Neural cell (in vitro differentiated cells): ENCODE measurements around the gene GRB7. TPM values are rescaled to one million over a fixed set of nuclear protein-coding genes. Genes with fewer than 3 reads are reported as not detected.
"Not testable (repeated sequence)": the region's sequence is repeated elsewhere in the genome, so short reads cannot be mapped to it uniquely, and the experiment has no call there.

ENCODE experiments used
- H2AFZ ChIP-seq: fragments of 200-600, 300-800 bp; sonication (generic), shearing (Covaris generic); 2 replicates; pipeline ENCODE4 v1.6.0; 2014; ENCODE audit warnings: low read depth, mild to moderate bottlenecking, antibody characterized with exemption, low read length, moderate library complexity
- H3F3A ChIP-seq: fragments of 200-600 bp; shearing (Covaris generic); 2 replicates; pipeline ENCODE4 v1.6.1; 2016; ENCODE audit warnings: mild to moderate bottlenecking, moderate library complexity, mixed read lengths, antibody characterized with exemption, low read length; ENCODE audit not compliant: insufficient read depth, poor library complexity, severe bottlenecking
- H3K27ac ChIP-seq: fragments of 200-600, 300-800 bp; sonication (generic), shearing (Covaris generic); 2 replicates; pipeline ENCODE4 v1.5.1; 2014; ENCODE audit warnings: mild to moderate bottlenecking, low read length, moderate library complexity
- H3K27me3 ChIP-seq: fragments of 300-800, 200-600 bp; sonication (generic), shearing (Covaris generic); 2 replicates; pipeline ENCODE4 v1.6.0; 2014; ENCODE audit warnings: mild to moderate bottlenecking, low read depth, low read length, moderate library complexity; ENCODE audit not compliant: insufficient read depth
- H3K36me3 ChIP-seq: fragments of 300-800, 200-600 bp; sonication (generic), shearing (Covaris generic); 2 replicates; pipeline ENCODE4 v1.5.1; 2014; ENCODE audit warnings: mild to moderate bottlenecking, antibody characterized with exemption, low read length, moderate library complexity; ENCODE audit not compliant: insufficient read depth
- H3K4me2 ChIP-seq: fragments of 300-800, 200-600 bp; sonication (generic), shearing (Covaris generic); 2 replicates; pipeline ENCODE4 v1.6.0; 2014; ENCODE audit warnings: mild to moderate bottlenecking, low read length
- H3K4me3 ChIP-seq: fragments of 300-800, 200-600 bp; sonication (generic), shearing (Covaris generic); 2 replicates; pipeline ENCODE4 v1.5.1; 2014; ENCODE audit warnings: mild to moderate bottlenecking, low read length, moderate library complexity
- H3K79me2 ChIP-seq: fragments of 200-600 bp; shearing (Covaris generic); replicated peaks from 2 replicates; pipeline ENCODE4 v1.6.0; 2014; ENCODE audit warnings: mild to moderate bottlenecking, low read length, moderate library complexity; ENCODE audit not compliant: insufficient read depth
- H3K9ac ChIP-seq: fragments of 300-800, 200-600 bp; sonication (generic), shearing (Covaris generic); 2 replicates; pipeline ENCODE4 v1.6.1; 2016; ENCODE audit warnings: mild to moderate bottlenecking, low read length, mixed read lengths
- H3K9me2 ChIP-seq: fragments of 200-600 bp; shearing (Covaris generic); 2 replicates; pipeline ENCODE4 v1.6.1; 2016; ENCODE audit warnings: mild to moderate bottlenecking, low read length, mixed read lengths; ENCODE audit not compliant: insufficient read depth
- H3K9me3 ChIP-seq: fragments of 200-600, 300-800 bp; sonication (generic), shearing (Covaris generic); 2 replicates; pipeline ENCODE4 v1.6.1; 2016; ENCODE audit warnings: mild to moderate bottlenecking, mixed run types, low read length, moderate library complexity, mixed read lengths
- H4K20me1 ChIP-seq: fragments of 200-600 bp; shearing (Covaris generic); 2 replicates; pipeline ENCODE4 v1.6.1; 2016; ENCODE audit warnings: mild to moderate bottlenecking, mixed run types; ENCODE audit not compliant: insufficient read depth
- EP300 ChIP-seq: fragments of 450-650 bp; conservative IDR thresholded peaks from 2 replicates; pipeline ENCODE4 v1.6.1; 2014; ENCODE audit warnings: antibody characterized with exemption, mild to moderate bottlenecking, moderate library complexity; ENCODE audit not compliant: poor library complexity, severe bottlenecking
- EZH2 ChIP-seq: fragments of 200-600, 300-800 bp; shearing (Covaris generic), sonication (generic); IDR thresholded peaks from 2 replicates; pipeline ENCODE4 v1.6.1; 2014; ENCODE audit warnings: antibody characterized with exemption, low read length, borderline replicate concordance, mild to moderate bottlenecking; ENCODE audit not compliant: insufficient read depth, poor library complexity, severe bottlenecking
- MXI1 ChIP-seq: fragments of 450-650 bp; conservative IDR thresholded peaks from 2 replicates; pipeline ENCODE4 v1.6.1; 2014; ENCODE audit warnings: antibody characterized with exemption, mild to moderate bottlenecking; ENCODE audit not compliant: poor library complexity, severe bottlenecking
- POLR2AphosphoS5 ChIP-seq: IDR thresholded peaks from 2 replicates; pipeline ENCODE4 v1.6.1; 2012
- RAD21 ChIP-seq: fragments of 450-650 bp; conservative IDR thresholded peaks from 2 replicates; pipeline ENCODE4 v1.6.1; 2014; ENCODE audit warnings: antibody characterized with exemption, mild to moderate bottlenecking, moderate library complexity
- SMC3 ChIP-seq: fragments of 450-650 bp; conservative IDR thresholded peaks from 2 replicates; pipeline ENCODE4 v1.6.1; 2014; ENCODE audit warnings: antibody characterized with exemption, mild to moderate bottlenecking, moderate library complexity; ENCODE audit not compliant: poor library complexity
- TAF1 ChIP-seq: IDR thresholded peaks from 2 replicates; pipeline ENCODE4 v1.6.1; 2012; ENCODE audit warnings: low read depth
- polyA plus RNA-seq: library from polyadenylated mRNA; depleted of rRNA; stranded (reverse); fragments of >200 nt; gene quantifications from 2 replicates; pipeline ENCODE4 v1.2.3, GENCODE V29; 2014
- TF ChIP-seq, protein P1 (sequence below): fragments of 450-650 bp; IDR thresholded peaks from 2 replicates; pipeline ENCODE4 v1.5.1; 2014; ENCODE audit warnings: antibody characterized with exemption, mild to moderate bottlenecking, moderate library complexity; ENCODE audit not compliant: poor library complexity, severe bottlenecking
- TF ChIP-seq, protein P2 (sequence below): IDR thresholded peaks from 2 replicates; pipeline ENCODE4 v1.6.1; 2012; ENCODE audit warnings: borderline replicate concordance

Gene GRB7
- polyA plus RNA-seq, 1 donor from 2014 or later: not detected

DNA sequence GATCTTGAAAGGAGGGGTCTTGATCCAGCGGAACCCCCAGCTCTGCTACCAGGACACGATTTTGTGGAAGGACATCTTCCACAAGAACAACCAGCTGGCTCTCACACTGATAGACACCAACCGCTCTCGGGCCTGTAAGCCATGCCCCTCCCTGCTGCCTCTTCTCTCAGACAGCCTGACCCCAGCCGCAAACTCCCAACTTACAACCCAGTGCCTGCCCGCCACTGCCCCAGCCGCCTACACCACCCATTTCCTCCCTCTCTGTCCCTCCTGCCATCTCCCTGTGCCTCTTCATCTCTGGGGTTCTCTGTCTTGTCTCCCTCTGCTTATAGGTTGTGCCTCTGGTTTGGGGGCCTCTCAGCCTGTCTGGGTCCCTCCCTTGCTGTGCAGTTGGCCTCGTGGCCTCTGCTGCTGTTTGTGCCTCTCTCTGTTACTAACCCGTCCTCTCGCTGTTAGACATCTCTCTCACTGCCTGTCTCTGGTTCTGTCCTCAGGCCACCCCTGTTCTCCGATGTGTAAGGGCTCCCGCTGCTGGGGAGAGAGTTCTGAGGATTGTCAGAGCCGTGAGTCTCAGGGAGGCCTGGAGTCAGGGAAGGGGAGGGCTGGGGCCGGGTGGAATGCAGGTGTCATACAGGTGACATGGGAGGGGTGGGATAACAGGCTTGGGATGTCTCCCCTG lies 28.3 kb upstream of the GRB7 start:
- H3K9me2 ChIP-seq: no peaks in the 10 kb centered on the region
- H3K79me2 ChIP-seq: no peaks in the 10 kb centered on the region
- H3K36me3 ChIP-seq: no peaks in the 10 kb centered on the region
- no peaks in the 10 kb centered on the region for H3K9me3 ChIP-seq
- H2AFZ ChIP-seq: no peak overlapping the region
- no peak overlapping the region for H3K4me3 ChIP-seq
- no peaks in the 10 kb centered on the region for H3K27me3 ChIP-seq
- no peak overlapping the region for H3K9ac ChIP-seq
- H4K20me1 ChIP-seq: no peaks in the 10 kb centered on the region
- H3K27ac ChIP-seq: no peak overlapping the region
- no peaks in the 10 kb centered on the region for H3F3A ChIP-seq
- H3K4me2 ChIP-seq: no peak overlapping the region
- no peak for TF ChIP-seq TAF1
- no peak for TF ChIP-seq SMC3
- no peak for TF ChIP-seq MXI1
- TF ChIP-seq EZH2: no peak
- TF ChIP-seq EP300: no peak
- TF ChIP-seq POLR2AphosphoS5: no peak
- no peak for TF ChIP-seq RAD21
- TF ChIP-seq, protein P1, sequence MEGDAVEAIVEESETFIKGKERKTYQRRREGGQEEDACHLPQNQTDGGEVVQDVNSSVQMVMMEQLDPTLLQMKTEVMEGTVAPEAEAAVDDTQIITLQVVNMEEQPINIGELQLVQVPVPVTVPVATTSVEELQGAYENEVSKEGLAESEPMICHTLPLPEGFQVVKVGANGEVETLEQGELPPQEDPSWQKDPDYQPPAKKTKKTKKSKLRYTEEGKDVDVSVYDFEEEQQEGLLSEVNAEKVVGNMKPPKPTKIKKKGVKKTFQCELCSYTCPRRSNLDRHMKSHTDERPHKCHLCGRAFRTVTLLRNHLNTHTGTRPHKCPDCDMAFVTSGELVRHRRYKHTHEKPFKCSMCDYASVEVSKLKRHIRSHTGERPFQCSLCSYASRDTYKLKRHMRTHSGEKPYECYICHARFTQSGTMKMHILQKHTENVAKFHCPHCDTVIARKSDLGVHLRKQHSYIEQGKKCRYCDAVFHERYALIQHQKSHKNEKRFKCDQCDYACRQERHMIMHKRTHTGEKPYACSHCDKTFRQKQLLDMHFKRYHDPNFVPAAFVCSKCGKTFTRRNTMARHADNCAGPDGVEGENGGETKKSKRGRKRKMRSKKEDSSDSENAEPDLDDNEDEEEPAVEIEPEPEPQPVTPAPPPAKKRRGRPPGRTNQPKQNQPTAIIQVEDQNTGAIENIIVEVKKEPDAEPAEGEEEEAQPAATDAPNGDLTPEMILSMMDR: no peak
- TF ChIP-seq, protein P2, sequence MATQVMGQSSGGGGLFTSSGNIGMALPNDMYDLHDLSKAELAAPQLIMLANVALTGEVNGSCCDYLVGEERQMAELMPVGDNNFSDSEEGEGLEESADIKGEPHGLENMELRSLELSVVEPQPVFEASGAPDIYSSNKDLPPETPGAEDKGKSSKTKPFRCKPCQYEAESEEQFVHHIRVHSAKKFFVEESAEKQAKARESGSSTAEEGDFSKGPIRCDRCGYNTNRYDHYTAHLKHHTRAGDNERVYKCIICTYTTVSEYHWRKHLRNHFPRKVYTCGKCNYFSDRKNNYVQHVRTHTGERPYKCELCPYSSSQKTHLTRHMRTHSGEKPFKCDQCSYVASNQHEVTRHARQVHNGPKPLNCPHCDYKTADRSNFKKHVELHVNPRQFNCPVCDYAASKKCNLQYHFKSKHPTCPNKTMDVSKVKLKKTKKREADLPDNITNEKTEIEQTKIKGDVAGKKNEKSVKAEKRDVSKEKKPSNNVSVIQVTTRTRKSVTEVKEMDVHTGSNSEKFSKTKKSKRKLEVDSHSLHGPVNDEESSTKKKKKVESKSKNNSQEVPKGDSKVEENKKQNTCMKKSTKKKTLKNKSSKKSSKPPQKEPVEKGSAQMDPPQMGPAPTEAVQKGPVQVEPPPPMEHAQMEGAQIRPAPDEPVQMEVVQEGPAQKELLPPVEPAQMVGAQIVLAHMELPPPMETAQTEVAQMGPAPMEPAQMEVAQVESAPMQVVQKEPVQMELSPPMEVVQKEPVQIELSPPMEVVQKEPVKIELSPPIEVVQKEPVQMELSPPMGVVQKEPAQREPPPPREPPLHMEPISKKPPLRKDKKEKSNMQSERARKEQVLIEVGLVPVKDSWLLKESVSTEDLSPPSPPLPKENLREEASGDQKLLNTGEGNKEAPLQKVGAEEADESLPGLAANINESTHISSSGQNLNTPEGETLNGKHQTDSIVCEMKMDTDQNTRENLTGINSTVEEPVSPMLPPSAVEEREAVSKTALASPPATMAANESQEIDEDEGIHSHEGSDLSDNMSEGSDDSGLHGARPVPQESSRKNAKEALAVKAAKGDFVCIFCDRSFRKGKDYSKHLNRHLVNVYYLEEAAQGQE: no peak

DNA sequence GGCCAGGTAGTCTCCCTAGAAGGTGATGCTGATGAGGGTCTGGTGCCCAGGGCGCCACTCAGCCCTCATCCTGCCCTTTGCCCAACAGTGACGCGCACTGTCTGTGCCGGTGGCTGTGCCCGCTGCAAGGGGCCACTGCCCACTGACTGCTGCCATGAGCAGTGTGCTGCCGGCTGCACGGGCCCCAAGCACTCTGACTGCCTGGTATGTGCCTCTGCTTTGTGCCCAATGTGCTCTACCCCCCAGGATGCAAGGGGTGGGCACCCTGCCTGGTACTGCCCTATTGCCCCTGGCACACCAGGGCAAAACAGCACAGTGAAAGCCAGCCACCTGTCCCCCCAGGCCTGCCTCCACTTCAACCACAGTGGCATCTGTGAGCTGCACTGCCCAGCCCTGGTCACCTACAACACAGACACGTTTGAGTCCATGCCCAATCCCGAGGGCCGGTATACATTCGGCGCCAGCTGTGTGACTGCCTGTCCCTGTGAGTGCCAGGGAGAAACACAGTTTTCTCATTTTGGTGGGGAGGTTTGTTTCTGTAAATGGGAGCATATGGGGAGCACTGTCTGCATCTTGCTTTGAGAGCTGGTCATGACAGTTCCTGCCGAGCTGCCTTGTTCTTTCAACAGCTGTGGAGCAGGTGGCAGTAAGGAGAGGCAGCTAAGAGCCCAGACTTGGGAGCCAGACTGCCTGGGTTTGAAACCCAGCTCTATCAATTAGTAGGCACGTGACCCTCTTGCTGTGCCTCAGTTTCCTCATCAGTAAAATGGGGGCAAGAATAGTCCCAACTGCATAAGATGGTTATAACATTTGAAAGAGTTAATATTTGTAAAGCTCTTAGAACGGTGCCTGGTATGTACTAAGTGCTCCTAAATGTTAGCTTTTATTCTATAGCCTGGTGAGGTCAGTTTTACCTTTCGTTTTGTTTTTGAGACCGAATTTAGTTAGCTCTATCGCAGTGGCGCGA lies 27.5 kb upstream of the GRB7 start:
- Histone ChIP-seq H3K9me2 (no peaks in the 10 kb centered on the region), H3K79me2 (no peaks in the 10 kb centered on the region), H3K4me3 (no peak overlapping the region), H3K36me3 (no peaks in the 10 kb centered on the region), H3K27me3 (no peaks in the 10 kb centered on the region), H3K9me3 (no peaks in the 10 kb centered on the region), H4K20me1 (no peaks in the 10 kb centered on the region), H3F3A (no peaks in the 10 kb centered on the region), H2AFZ (no peak overlapping the region), H3K9ac (no peak overlapping the region), H3K4me2 (no peak overlapping the region), H3K27ac (no peak overlapping the region)
- TF ChIP-seq MXI1 (no peak), POLR2AphosphoS5 (no peak), RAD21 (no peak), SMC3 (no peak)

GRCh38 chr17:39711071-39711470 lies 26.7 kb upstream of the GRB7 start:
- H3K4me2 ChIP-seq, H3K9ac ChIP-seq, H2AFZ ChIP-seq, H3F3A ChIP-seq, H3K9me3 ChIP-seq, H4K20me1 ChIP-seq, H3K9me2 ChIP-seq, H3K27ac ChIP-seq, H3K79me2 ChIP-seq, H3K36me3 ChIP-seq, H3K4me3 ChIP-seq, H3K27me3 ChIP-seq: not testable (repeated sequence)
